LNCaP clone FGC (cell line): ENCODE measurements around the gene DIS3L2.

Source experiments
- DNase-seq: peaks from one replicate; pipeline ENCODE4 v3.0.0-alpha.2; 2011; ENCODE audit warnings: low read depth
- H3K4me3 ChIP-seq: 2 replicates; pipeline ENCODE4 v1.5.1; 2011; ENCODE audit warnings: mild to moderate bottlenecking, low read depth, low read length, control low read depth
- CTCF ChIP-seq: IDR thresholded peaks from 2 replicates; pipeline ENCODE4 v1.5.1; 2012; ENCODE audit warnings: mild to moderate bottlenecking; ENCODE audit not compliant: control insufficient read depth, insufficient read depth; ENCODE audit errors: extremely low read depth

Gene DIS3L2

GRCh38 chr2:232139786-232140562 lies 178.5 kb downstream of the DIS3L2 start:
- DNase-seq, result no peak
- TF ChIP-seq CTCF, result no peak
- no peak overlapping the region for H3K4me3 ChIP-seq

- DNase-seq, result no peak
- H3K4me3 ChIP-seq, result no peak overlapping the region
- TF ChIP-seq CTCF, result no peak
These were observed 180.1 kb downstream of the DIS3L2 start for GRCh38 chr2:232141591-232141990.

- no peak overlapping the region for H3K4me3 ChIP-seq
- DNase-seq, result no peak
- peak; percentile 67 for TF ChIP-seq CTCF
These were observed 180.5 kb downstream of the DIS3L2 start for GRCh38 chr2:232142049-232142448.

GRCh38 chr2:232142502-232142901 lies 181.0 kb downstream of the DIS3L2 start:
- no peak for DNase-seq
- TF ChIP-seq CTCF, result no peak
- no peak overlapping the region for H3K4me3 ChIP-seq

- no peak overlapping the region for H3K4me3 ChIP-seq
- no peak for TF ChIP-seq CTCF
- no peak for DNase-seq
These were observed 184.8 kb downstream of the DIS3L2 start for GRCh38 chr2:232146294-232146693.

GRCh38 chr2:232147440-232148077 lies 186.0 kb downstream of the DIS3L2 start:
- no peak for TF ChIP-seq CTCF
- no peak overlapping the region for H3K4me3 ChIP-seq
- DNase-seq, result no peak

GRCh38 chr2:232162187-232162586 lies 200.7 kb downstream of the DIS3L2 start:
- no peak for TF ChIP-seq CTCF
- H3K4me3 ChIP-seq, result no peak overlapping the region
- DNase-seq, result no peak
